HCT116 (cell line): Measurements from ENCODE around the gene NKIRAS2.

Experiments
- CBX3 ChIP-seq: IDR thresholded peaks from 2 replicates; pipeline ENCODE4 v1.6.1; 2012; ENCODE audit warnings: low read depth
- CEBPB ChIP-seq: IDR thresholded peaks from 2 replicates; pipeline ENCODE4 v1.6.1; 2012; ENCODE audit warnings: low read depth
- EGR1 ChIP-seq: IDR thresholded peaks from 2 replicates; pipeline ENCODE4 v1.6.1; 2012; ENCODE audit warnings: low read depth
- EZH2 ChIP-seq: fragments of 200-600 bp; sonication (generic); IDR thresholded peaks from 2 replicates; pipeline ENCODE4 v1.6.1; 2017; ENCODE audit warnings: antibody characterized with exemption, mixed run types
- EZH2phosphoT487 ChIP-seq: fragments of 200-600 bp; IDR thresholded peaks from 2 replicates; pipeline ENCODE4 v1.6.1; 2018; ENCODE audit warnings: antibody characterized with exemption, borderline replicate concordance
- JUND ChIP-seq: IDR thresholded peaks from 2 replicates; pipeline ENCODE4 v1.6.1; 2012
- POLR2A ChIP-seq: IDR thresholded peaks from 2 replicates; pipeline ENCODE4 v1.7.0; 2011; ENCODE audit warnings: borderline replicate concordance; ENCODE audit not compliant: insufficient read depth, insufficient read length; ENCODE audit errors: extremely low read depth
- POLR2AphosphoS5 ChIP-seq: IDR thresholded peaks from 2 replicates; pipeline ENCODE4 v1.6.1; 2011; ENCODE audit warnings: mild to moderate bottlenecking, low read depth, low read length, moderate library complexity
- TF ChIP-seq, protein P1 (sequence below), 3 experiments: fragments of 200-600 bp in 1 of 3; sonication (generic) in 1 of 3; IDR thresholded peaks in 2 of 3; conservative IDR thresholded peaks in 1 of 3; 2 replicates each; pipeline ENCODE4 v1.5.1; 2012 to 2017; ENCODE audit warnings: low read depth in 2 of 3, low read length in 2 of 3, antibody characterized with exemption in 1 of 3, borderline replicate concordance in 1 of 3, control low read depth in 1 of 3, mild to moderate bottlenecking in 1 of 3, mixed read lengths in 1 of 3, mixed run types in 1 of 3, moderate library complexity in 1 of 3; ENCODE audit not compliant: insufficient read depth in 1 of 3
- TF ChIP-seq, protein P2 (sequence below): IDR thresholded peaks from 2 replicates; pipeline ENCODE4 v1.6.1; 2012; ENCODE audit warnings: low read depth

DNA sequence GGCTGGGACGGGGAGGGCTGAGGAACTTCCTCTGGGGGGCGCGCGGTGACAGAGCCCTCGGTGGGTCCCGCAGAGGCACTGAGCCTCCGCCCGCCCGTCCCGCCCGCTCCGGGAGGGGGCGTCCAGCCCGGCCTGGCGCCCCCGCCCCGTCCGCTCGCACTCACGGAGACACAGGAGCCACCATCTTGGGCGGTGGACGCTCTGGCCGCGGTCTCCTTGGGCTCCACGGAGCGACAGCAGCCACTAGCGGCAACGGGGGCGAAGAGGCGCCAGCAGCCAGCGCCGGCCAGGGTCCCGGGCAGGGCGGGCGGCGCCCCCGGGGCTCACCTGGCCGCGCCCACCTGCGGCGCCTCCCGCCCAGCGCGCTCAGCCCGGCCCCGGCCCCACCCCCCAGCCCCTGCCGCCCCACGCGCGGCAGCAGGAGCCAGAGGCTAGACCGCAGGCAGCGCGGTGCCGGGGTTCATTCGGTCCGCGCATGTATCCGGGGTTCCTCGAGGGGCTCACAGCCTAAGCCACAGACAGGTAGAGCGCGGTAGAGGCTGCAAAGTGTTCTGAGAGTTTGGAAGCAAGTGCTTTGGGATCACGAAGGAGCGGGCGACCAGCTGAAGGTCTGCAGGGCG is 30.6 kb downstream of the NKIRAS2 start, which contains the start of gene C17orf113:
- TF ChIP-seq JUND (no peak), EZH2 (no peak), EZH2phosphoT487 (no peak), CBX3 (no peak), POLR2AphosphoS5 (peak; percentile 61), POLR2A (no peak), EGR1 (0 out of 2 replicates have a peak, but pooled peaks have one; percentile 42), CEBPB (no peak)
- TF ChIP-seq, protein P1, sequence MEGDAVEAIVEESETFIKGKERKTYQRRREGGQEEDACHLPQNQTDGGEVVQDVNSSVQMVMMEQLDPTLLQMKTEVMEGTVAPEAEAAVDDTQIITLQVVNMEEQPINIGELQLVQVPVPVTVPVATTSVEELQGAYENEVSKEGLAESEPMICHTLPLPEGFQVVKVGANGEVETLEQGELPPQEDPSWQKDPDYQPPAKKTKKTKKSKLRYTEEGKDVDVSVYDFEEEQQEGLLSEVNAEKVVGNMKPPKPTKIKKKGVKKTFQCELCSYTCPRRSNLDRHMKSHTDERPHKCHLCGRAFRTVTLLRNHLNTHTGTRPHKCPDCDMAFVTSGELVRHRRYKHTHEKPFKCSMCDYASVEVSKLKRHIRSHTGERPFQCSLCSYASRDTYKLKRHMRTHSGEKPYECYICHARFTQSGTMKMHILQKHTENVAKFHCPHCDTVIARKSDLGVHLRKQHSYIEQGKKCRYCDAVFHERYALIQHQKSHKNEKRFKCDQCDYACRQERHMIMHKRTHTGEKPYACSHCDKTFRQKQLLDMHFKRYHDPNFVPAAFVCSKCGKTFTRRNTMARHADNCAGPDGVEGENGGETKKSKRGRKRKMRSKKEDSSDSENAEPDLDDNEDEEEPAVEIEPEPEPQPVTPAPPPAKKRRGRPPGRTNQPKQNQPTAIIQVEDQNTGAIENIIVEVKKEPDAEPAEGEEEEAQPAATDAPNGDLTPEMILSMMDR (IDR thresholded peaks at IDR 0.05 in 2 of 3, conservative IDR thresholded peaks at IDR 0.05 in 1 of 3; ENCODE audit: borderline replicate concordance in 1 of 3, insufficient read depth in 1 of 3, low read depth in 2 of 3, low read length in 2 of 3) = peak; percentile 18 to 45 (median 34); a peak in 2 of 6 replicates
- TF ChIP-seq, protein P2, sequence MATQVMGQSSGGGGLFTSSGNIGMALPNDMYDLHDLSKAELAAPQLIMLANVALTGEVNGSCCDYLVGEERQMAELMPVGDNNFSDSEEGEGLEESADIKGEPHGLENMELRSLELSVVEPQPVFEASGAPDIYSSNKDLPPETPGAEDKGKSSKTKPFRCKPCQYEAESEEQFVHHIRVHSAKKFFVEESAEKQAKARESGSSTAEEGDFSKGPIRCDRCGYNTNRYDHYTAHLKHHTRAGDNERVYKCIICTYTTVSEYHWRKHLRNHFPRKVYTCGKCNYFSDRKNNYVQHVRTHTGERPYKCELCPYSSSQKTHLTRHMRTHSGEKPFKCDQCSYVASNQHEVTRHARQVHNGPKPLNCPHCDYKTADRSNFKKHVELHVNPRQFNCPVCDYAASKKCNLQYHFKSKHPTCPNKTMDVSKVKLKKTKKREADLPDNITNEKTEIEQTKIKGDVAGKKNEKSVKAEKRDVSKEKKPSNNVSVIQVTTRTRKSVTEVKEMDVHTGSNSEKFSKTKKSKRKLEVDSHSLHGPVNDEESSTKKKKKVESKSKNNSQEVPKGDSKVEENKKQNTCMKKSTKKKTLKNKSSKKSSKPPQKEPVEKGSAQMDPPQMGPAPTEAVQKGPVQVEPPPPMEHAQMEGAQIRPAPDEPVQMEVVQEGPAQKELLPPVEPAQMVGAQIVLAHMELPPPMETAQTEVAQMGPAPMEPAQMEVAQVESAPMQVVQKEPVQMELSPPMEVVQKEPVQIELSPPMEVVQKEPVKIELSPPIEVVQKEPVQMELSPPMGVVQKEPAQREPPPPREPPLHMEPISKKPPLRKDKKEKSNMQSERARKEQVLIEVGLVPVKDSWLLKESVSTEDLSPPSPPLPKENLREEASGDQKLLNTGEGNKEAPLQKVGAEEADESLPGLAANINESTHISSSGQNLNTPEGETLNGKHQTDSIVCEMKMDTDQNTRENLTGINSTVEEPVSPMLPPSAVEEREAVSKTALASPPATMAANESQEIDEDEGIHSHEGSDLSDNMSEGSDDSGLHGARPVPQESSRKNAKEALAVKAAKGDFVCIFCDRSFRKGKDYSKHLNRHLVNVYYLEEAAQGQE = no peak
